GM12878 (cell line): ENCODE results near the gene SEPTIN1. TPM values are rescaled to one million over a fixed set of nuclear protein-coding genes. Genes with fewer than 3 reads are reported as not detected.

ENCODE experiments used
- ATAC-seq: fragments of 200-7000 bp; cut with Tn5 transposase; 3 replicates; pipeline ENCODE4 v1.9.1; 2020; ENCODE audit warnings: mild to moderate bottlenecking, moderate library complexity
- BruUV-seq: library from RNA; stranded (reverse); fragments of 400-500 nt; replicated peaks from 2 replicates; lab custom pipeline; 2021; lab: Mats Ljungman, UMichigan
- CTCF ChIA-PET: fragments of 300-600 bp; sonication (Branson Sonifier 250); formaldehyde crosslinking; extraction: SDS; loops from one replicate; lab custom pipeline; 2021; ENCODE audit warnings: inconsistent platforms; lab: Yijun Ruan, JAX
- POLR2A ChIA-PET: fragments of 350-600 bp; formaldehyde crosslinking; extraction: SDS; loops from one replicate; lab custom pipeline; 2021; ENCODE audit warnings: inconsistent platforms; lab: Charles Lee
- RAD21 ChIA-PET: fragments of 300-600 bp; sonication (Branson Sonifier 250); formaldehyde crosslinking; loops from one replicate; lab custom pipeline; 2023; ENCODE audit warnings: antibody characterized with exemption; ENCODE audit not compliant: unreplicated experiment; lab: Charles Lee
- SMC1A ChIA-PET: fragments of 300-600 bp; sonication (Branson Sonifier 250); formaldehyde crosslinking; loops from one replicate; lab custom pipeline; 2023; ENCODE audit not compliant: unreplicated experiment, uncharacterized antibody; lab: Charles Lee
- DNase-seq: peaks from one replicate; pipeline ENCODE4 v3.0.0-alpha.2; 2011; ENCODE audit warnings: low read depth, low spot score
- FAIRE-seq: peaks from 3 replicates; lab custom pipeline; 2011; peaks lifted over from hg19 to GRCh38; lab: Jason Lieb, UNC
- H2AFZ ChIP-seq: 2 replicates; pipeline ENCODE4 v1.6.0; 2011; ENCODE audit warnings: low read depth, low read length, control low read depth; ENCODE audit not compliant: control insufficient read depth
- H3K27ac ChIP-seq: 2 replicates; pipeline ENCODE4 v1.5.1; 2011; ENCODE audit warnings: control low read depth; ENCODE audit not compliant: control insufficient read depth, insufficient read depth
- H3K27me3 ChIP-seq, 2 experiments: replicated peaks in 1 of 2; 2 replicates each; pipeline versions ENCODE4 v1.6.0 to v1.6.1; 2011; ENCODE audit warnings: low read length in 1 of 2; ENCODE audit not compliant: control insufficient read depth in 2 of 2, insufficient read depth in 2 of 2
- H3K36me3 ChIP-seq, 2 experiments: 2 replicates each; pipeline ENCODE4 v1.5.1; 2011; ENCODE audit warnings: low read length in 1 of 2; ENCODE audit not compliant: control insufficient read depth in 2 of 2, insufficient read depth in 2 of 2
- H3K4me1 ChIP-seq: 2 replicates; pipeline ENCODE4 v1.6.1; 2011; ENCODE audit warnings: mild to moderate bottlenecking, low read length, moderate library complexity, mixed read lengths; ENCODE audit not compliant: control insufficient read depth, insufficient read depth
- H3K4me2 ChIP-seq: 2 replicates; pipeline ENCODE4 v1.6.0; 2011; ENCODE audit warnings: control low read depth; ENCODE audit not compliant: control insufficient read depth, insufficient read depth
- H3K4me3 ChIP-seq: fragments of 200-600 bp; sonication (generic); 2 replicates; pipeline ENCODE4 v1.5.1; 2016
- H3K79me2 ChIP-seq: 2 replicates; pipeline ENCODE4 v1.6.0; 2011; ENCODE audit warnings: low read length; ENCODE audit not compliant: control insufficient read depth, insufficient read depth
- H3K9ac ChIP-seq: 2 replicates; pipeline ENCODE4 v1.8.0; 2011; ENCODE audit warnings: low read length, control low read depth, mixed read lengths; ENCODE audit not compliant: control insufficient read depth, insufficient read depth
- H3K9me3 ChIP-seq: replicated peaks from 3 replicates; pipeline ENCODE4 v1.5.1; 2011; ENCODE audit warnings: mild to moderate bottlenecking, low read length; ENCODE audit not compliant: control insufficient read depth, insufficient read depth
- H4K20me1 ChIP-seq: 2 replicates; pipeline ENCODE4 v1.6.0; 2011; ENCODE audit not compliant: control insufficient read depth, insufficient read depth
- BCL11A ChIP-seq: IDR thresholded peaks from 2 replicates; pipeline ENCODE4 v1.6.1; 2011; ENCODE audit warnings: low read depth, low read length
- CREB1 ChIP-seq: IDR thresholded peaks from 2 replicates; pipeline ENCODE4 v1.6.1; 2012; ENCODE audit warnings: low read depth, mild to moderate bottlenecking, inconsistent platforms
- CREM ChIP-seq: IDR thresholded peaks from 2 replicates; pipeline ENCODE4 v1.6.1; 2014; ENCODE audit warnings: antibody characterized with exemption, low read depth
- KLF5 ChIP-seq: fragments of 450-650 bp; IDR thresholded peaks from 2 replicates; pipeline ENCODE4 v1.6.1; 2014; ENCODE audit warnings: mild to moderate bottlenecking; ENCODE audit not compliant: partially characterized antibody
- MYB ChIP-seq: fragments of 150-350 bp; IDR thresholded peaks from 2 replicates; pipeline ENCODE4 v1.6.1; 2014; ENCODE audit warnings: mild to moderate bottlenecking, low read depth, low read length, borderline replicate concordance
- NBN ChIP-seq: fragments of 450-650 bp; IDR thresholded peaks from 2 replicates; pipeline ENCODE4 v1.6.1; 2016
- NR2F1 ChIP-seq: fragments of 450-650 bp; conservative IDR thresholded peaks from 2 replicates; pipeline ENCODE4 v1.6.1; 2017; ENCODE audit warnings: mild to moderate bottlenecking
- PAX5 ChIP-seq: IDR thresholded peaks from 2 replicates; pipeline ENCODE4 v1.6.1; 2011; ENCODE audit warnings: low read depth, low read length, borderline replicate concordance
- SP1 ChIP-seq: IDR thresholded peaks from one replicate; pipeline ENCODE4 v1.6.1; 2011; ENCODE audit warnings: low read depth, low read length
- SPI1 ChIP-seq: IDR thresholded peaks from 2 replicates; pipeline ENCODE4 v1.6.1; 2011; ENCODE audit warnings: low read depth, mild to moderate bottlenecking, low read length, moderate library complexity, borderline replicate concordance; ENCODE audit not compliant: insufficient read depth
- TCF12 ChIP-seq: IDR thresholded peaks from 2 replicates; pipeline ENCODE4 v1.6.1; 2011; ENCODE audit warnings: low read depth, mild to moderate bottlenecking, low read length
- ZBTB33 ChIP-seq: fragments of 450-650 bp; IDR thresholded peaks from 2 replicates; pipeline ENCODE4 v1.6.1; 2017; ENCODE audit warnings: mild to moderate bottlenecking
- ZNF687 ChIP-seq: fragments of 450-650 bp; IDR thresholded peaks from 2 replicates; pipeline ENCODE4 v1.6.1; 2017; ENCODE audit warnings: mild to moderate bottlenecking, moderate library complexity
- WGBS: methylation state at CpG from one replicate; pipeline ENCODE4 v1.1.6; 2016; ENCODE audit warnings: low lambda C conversion rate; ENCODE audit not compliant: insufficient replicate concordance, insufficient coverage; ENCODE audit errors: missing lambda C conversion rate; 5-methylcytosine and 5-hydroxymethylcytosine counted together
- in situ Hi-C: fragments of 300-500 bp; cut with MboI; formaldehyde crosslinking; loops from 9 replicates; pipeline ENCODE4 v1.14.3; 2018; ENCODE audit warnings: mixed read lengths
- intact Hi-C: fragments of 100-400 bp; cut with micrococcal nuclease; formaldehyde crosslinking; loops from one replicate; pipeline ENCODE4 v1.14.2; 2022; ENCODE audit not compliant: unreplicated experiment
- polyA plus RNA-seq, 11 experiments: library from polyadenylated mRNA; depleted of rRNA in 4 of 11; unstranded in 6 of 11; stranded (reverse) in 5 of 11; fragments of >200 nt; fragmentation: Nextera tagmentation in 4 of 11; fragmentation: Illumina TruSeq in 1 of 11; extraction: Ambion mirVana in 4 of 11; extraction: Trizol in 1 of 11; gene quantifications; 1 replicate in 1 of 11; 2 replicates in 10 of 11; pipeline versions ENCODE4 v1.2.1 to v1.2.3, GENCODE V29; 2011 to 2016; ENCODE audit warnings: inconsistent platforms in 2 of 11, missing spikeins in 2 of 11, low read depth in 1 of 11
- total RNA-seq, 4 experiments: library from RNA; depleted of rRNA in 3 of 4; stranded (reverse); fragments of >200 nt in 3 of 4; fragmentation: Illumina TruSeq in 1 of 4; extraction: Trizol in 1 of 4; gene quantifications; 2 replicates each; pipeline versions ENCODE4 v1.2.1 to v1.2.3, GENCODE V29; 2013 to 2021

SEPTIN1 gene
- total and polyA plus RNA-seq, 10 of the 15 experiments (the other 5 are each of a cell fraction or from before 2014, with no cell fraction given), result 2.8 to 153 (median 94.1) TPM

GRCh38 chr16:30370456-30371247 is 11.7 kb downstream of the SEPTIN1 start, which contains the start of gene TBC1D10B:
Gene TBC1D10B (minus strand): TSS chr16:30370494. CDS start chr16:30370183, 311 bp downstream.
- Histone ChIP-seq H3K36me3 (no peaks in the 10 kb centered on the region), H3K79me2 (peaks cover 33% of the 10 kb centered on the region), H3K27me3 (no peaks in the 10 kb centered on the region), H3K9me3 (no peaks in the 10 kb centered on the region), H2AFZ (peak within 1 kb of the TSS; percentile 68), H3K4me2 (peak within 1 kb of the TSS; percentile 98), H3K9ac (peak within 1 kb of the TSS; percentile 86), H3K4me3 (peak within 1 kb of the TSS; percentile 97), H3K4me1 (peaks cover 16% of the 10 kb centered on the region), H3K27ac (peak within 1 kb of the TSS; percentile 77), H4K20me1 (peaks cover 12% of the 10 kb centered on the region)
- peak; percentile 100 for DNase-seq
- in situ Hi-C loops (no loop called here), intact Hi-C loops (loop anchor here (2.0 kb wide), 1 partner anchor 16 kb away; the partner anchor contains the start of gene CD2BP2)
- ChIA-PET CTCF (interaction anchor here (0.7 to 9.0 kb wide), 20 partner anchors 12 to 288 kb away, joined by 3 to 70 read pairs (median 5); partner anchors contain the start of genes CD2BP2, DCTPP1, SEPTIN1 and ZNF48), POLR2A (interaction anchor here (0.5 to 2.5 kb wide), 25 partner anchors 11 to 925 kb away, joined by 3 to 37 read pairs (median 5); partner anchors contain the start of genes ALDOA, CD2BP2, CORO1A and DCTPP1), RAD21 (interaction anchor here (0.6 to 3.8 kb wide), 27 partner anchors 9 to 279 kb away, joined by 3 to 33 read pairs (median 5); partner anchors contain the start of genes CD2BP2, DCTPP1, SEPTIN1 and TBX6), SMC1A (interaction anchor here (0.5 to 2.2 kb wide), 19 partner anchors 9 to 279 kb away, joined by 3 to 16 read pairs (median 5); partner anchors contain the start of genes CD2BP2, SEPTIN1, TBX6 and ZNF48)
- FAIRE-seq, result peak; percentile 100
- under 1% methylated on average over 36 of the region's 40 CpGs for WGBS
- BruUV-seq, result no TSS peak
- ATAC-seq, result peak; percentile 91
- peak; percentile 80 for TF ChIP-seq KLF5
- peak; percentile 81; the same call in 1 of the 2 replicates for TF ChIP-seq SPI1
- peak; percentile 96 for TF ChIP-seq SP1
- TF ChIP-seq ZNF687, result no peak
- peak; percentile 73; the same call in 1 of the 2 replicates for TF ChIP-seq TCF12
- no peak for TF ChIP-seq BCL11A
- 0 out of 2 replicates have a peak, but pooled peaks have one; percentile 27 for TF ChIP-seq PAX5
- TF ChIP-seq ZBTB33, result peak; percentile 43; the same call in 1 of the 2 replicates
- TF ChIP-seq CREB1, result peak; percentile 83
- TF ChIP-seq CREM, result peak; percentile 73
- TF ChIP-seq NBN, result 0 out of 2 replicates have a peak, but pooled peaks have one; percentile 29
- TF ChIP-seq NR2F1, result peak; percentile 28; the same call in 1 of the 2 replicates
- TF ChIP-seq MYB, result no peak
